Coronary artery (tissue), 2 donors: ENCODE results near the gene GIT1.

ENCODE experiments used
- DNase-seq: peaks from one replicate; pipeline ENCODE4 v3.0.0-alpha.2; 2017; ENCODE audit warnings: low spot score
- H3K27ac ChIP-seq, 2 donors: fragments of 200-600 bp; sonication (generic); one replicate each; pipeline ENCODE4 v1.5.1; 2016 to 2019
- H3K4me3 ChIP-seq: fragments of 200-600 bp; sonication (generic); 2 replicates; pipeline ENCODE4 v1.5.1; 2016; ENCODE audit warnings: mild to moderate bottlenecking, moderate library complexity
- CTCF ChIP-seq: fragments of 200-600 bp; sonication (generic); IDR thresholded peaks from one replicate; pipeline ENCODE4 v1.5.1; 2019; ENCODE audit warnings: antibody characterized with exemption

The GIT1 gene

GRCh38 chr17:29588017-29588561 is 1.4 kb downstream of the GIT1 start:
- Histone ChIP-seq H3K4me3 (peak overlapping the region; percentile 99), H3K27ac (peak overlapping the region; percentile 74 to 96)
- no peak for DNase-seq
- TF ChIP-seq CTCF, result no peak

- no peak for TF ChIP-seq CTCF
- Histone ChIP-seq H3K27ac (peak overlapping the region in 1 of 2 donors; percentile 96), H3K4me3 (peak overlapping the region; percentile 99)
- DNase-seq, result no peak
Observed at GRCh38 chr17:29587591-29587990, 1.9 kb downstream of the GIT1 start.

- peak overlapping the region in 1 of 2 donors; percentile 96 for H3K27ac ChIP-seq
- DNase-seq, result no peak
Observed at GRCh38 chr17:29586676-29587469, 2.6 kb downstream of the GIT1 start.

GRCh38 chr17:29585080-29585751 is 4.2 kb downstream of the GIT1 start:
- peak overlapping the region; percentile 13 to 82 for H3K27ac ChIP-seq
- no peak for TF ChIP-seq CTCF
- no peak for DNase-seq
- H3K4me3 ChIP-seq, result peak overlapping the region; percentile 55

More at GRCh38 chr17:29586676-29587469, 2.6 kb downstream of the GIT1 start:
- peak overlapping the region; percentile 99 for H3K4me3 ChIP-seq
- no peak for TF ChIP-seq CTCF

- DNase-seq, result no peak
- Histone ChIP-seq H3K4me3 (peak overlapping the region; percentile 55), H3K27ac (peak overlapping the region in 1 of 2 donors; percentile 82)
- no peak for TF ChIP-seq CTCF
Observed at GRCh38 chr17:29584452-29585079, 4.9 kb downstream of the GIT1 start.

GRCh38 chr17:29583324-29584248 is 5.9 kb downstream of the GIT1 start:
- Histone ChIP-seq H3K27ac (peak overlapping the region in 1 of 2 donors; percentile 82), H3K4me3 (peak overlapping the region; percentile 3)
- DNase-seq, result no peak
- no peak for TF ChIP-seq CTCF
